Loucy (cell line): ENCODE data around the gene ANKFY1.

Source experiments
- EZH2phosphoT487 ChIP-seq: fragments of 200-600 bp; IDR thresholded peaks from 2 replicates; pipeline ENCODE4 v1.6.1; 2018; ENCODE audit warnings: antibody characterized with exemption, mild to moderate bottlenecking, moderate library complexity, borderline replicate concordance
- TF ChIP-seq, protein P1 (sequence below): fragments of 200-600 bp; sonication (generic); conservative IDR thresholded peaks from 2 replicates; pipeline ENCODE4 v1.5.1; 2014; ENCODE audit warnings: mild to moderate bottlenecking, antibody characterized with exemption, low read length

- TF ChIP-seq, protein P1, sequence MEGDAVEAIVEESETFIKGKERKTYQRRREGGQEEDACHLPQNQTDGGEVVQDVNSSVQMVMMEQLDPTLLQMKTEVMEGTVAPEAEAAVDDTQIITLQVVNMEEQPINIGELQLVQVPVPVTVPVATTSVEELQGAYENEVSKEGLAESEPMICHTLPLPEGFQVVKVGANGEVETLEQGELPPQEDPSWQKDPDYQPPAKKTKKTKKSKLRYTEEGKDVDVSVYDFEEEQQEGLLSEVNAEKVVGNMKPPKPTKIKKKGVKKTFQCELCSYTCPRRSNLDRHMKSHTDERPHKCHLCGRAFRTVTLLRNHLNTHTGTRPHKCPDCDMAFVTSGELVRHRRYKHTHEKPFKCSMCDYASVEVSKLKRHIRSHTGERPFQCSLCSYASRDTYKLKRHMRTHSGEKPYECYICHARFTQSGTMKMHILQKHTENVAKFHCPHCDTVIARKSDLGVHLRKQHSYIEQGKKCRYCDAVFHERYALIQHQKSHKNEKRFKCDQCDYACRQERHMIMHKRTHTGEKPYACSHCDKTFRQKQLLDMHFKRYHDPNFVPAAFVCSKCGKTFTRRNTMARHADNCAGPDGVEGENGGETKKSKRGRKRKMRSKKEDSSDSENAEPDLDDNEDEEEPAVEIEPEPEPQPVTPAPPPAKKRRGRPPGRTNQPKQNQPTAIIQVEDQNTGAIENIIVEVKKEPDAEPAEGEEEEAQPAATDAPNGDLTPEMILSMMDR: no peak
- TF ChIP-seq EZH2phosphoT487: no peak
Observed at GRCh38 chr17:4160294-4160859, 103.4 kb downstream of the ANKFY1 start.
